ENCODE results near the gene PAK1. TPM values are rescaled to one million over a fixed set of nuclear protein-coding genes. Genes with fewer than 3 reads are reported as not detected.

PAK1 gene
- total and polyA plus RNA-seq, 2 of the 8 experiments (the other 6 are each of a cell fraction or from before 2014, with no cell fraction given) = 87.7 to 151 TPM

DNA sequence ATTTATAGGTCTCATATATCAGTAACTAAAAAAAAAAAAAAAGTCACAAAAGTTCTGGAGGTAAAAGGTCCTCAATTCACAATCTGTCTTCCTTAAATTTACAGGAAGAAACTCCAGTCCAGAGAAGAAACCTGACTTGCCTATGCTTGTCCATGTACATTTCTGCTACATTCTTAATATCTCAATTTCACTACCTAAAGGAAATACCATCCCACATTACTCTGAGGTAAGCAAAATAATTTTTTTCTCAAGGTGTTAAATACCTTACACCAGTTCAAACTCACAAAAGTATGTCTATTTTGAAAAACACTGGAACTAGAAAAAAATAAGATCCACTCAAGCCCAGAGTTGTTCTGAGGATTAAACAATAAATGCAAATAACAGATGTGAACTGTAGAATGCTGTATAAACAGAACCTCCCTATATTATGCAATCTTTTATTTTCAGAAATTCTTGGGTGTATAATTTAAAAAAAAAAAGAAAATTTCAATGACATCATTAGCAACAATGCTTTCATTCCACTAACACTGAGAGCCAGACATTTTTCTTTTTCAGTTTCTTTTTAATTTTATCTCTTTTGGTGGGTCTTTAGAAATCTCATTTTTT lies 122.5 kb downstream of the PAK1 start (continued):
- TF ChIP-seq CBX8 (IDR thresholded peaks at IDR 0.05; ENCODE audit: borderline replicate concordance, low read depth, low read length) (no peak), SAP30 (IDR thresholded peaks at IDR 0.05; ENCODE audit: insufficient read depth, insufficient replicate concordance, low read length) (no peak), RNF2 (IDR thresholded peaks at IDR 0.05; ENCODE audit: borderline replicate concordance, low read depth, low read length, missing control alignments, poor library complexity, severe bottlenecking) (no peak), CBX5 (IDR thresholded peaks at IDR 0.05; ENCODE audit: low read depth, low read length) (no peak), RFX5 (IDR thresholded peaks at IDR 0.05; ENCODE audit: borderline replicate concordance, low read depth, low read length) (no peak)
